GM23338 (cell line): ENCODE data around the gene ITGA2. TPM values are rescaled to one million over a fixed set of nuclear protein-coding genes. Genes with fewer than 3 reads are reported as not detected.

Source experiments
- ATAC-seq: fragments of 200-7000 bp; cut with Tn5 transposase; 3 replicates; pipeline ENCODE4 v1.9.1; 2020
- DNase-seq: peaks from one replicate; pipeline ENCODE4 v3.0.0-alpha.2; 2015; ENCODE audit warnings: low spot score
- H2AFZ ChIP-seq: fragments of 200-600 bp; sonication (generic); 2 replicates; pipeline ENCODE4 v1.8.0; 2016; ENCODE audit warnings: antibody characterized with exemption, mild to moderate bottlenecking, moderate library complexity
- H3F3A ChIP-seq: fragments of 200-600 bp; sonication (generic); replicated peaks from 2 replicates; pipeline ENCODE4 v1.8.0; 2017; ENCODE audit warnings: antibody characterized with exemption, mixed run types, low read depth
- H3K27ac ChIP-seq: fragments of 200-600 bp; sonication (generic); 2 replicates; pipeline ENCODE4 v1.6.1; 2016; ENCODE audit warnings: low read depth
- H3K27me3 ChIP-seq: fragments of 200-600 bp; sonication (generic); 2 replicates; pipeline ENCODE4 v1.8.0; 2016; ENCODE audit warnings: mild to moderate bottlenecking, mixed run types, moderate library complexity; ENCODE audit not compliant: insufficient read depth
- H3K36me3 ChIP-seq: fragments of 200-600 bp; sonication (generic); 2 replicates; pipeline ENCODE4 v1.8.0; 2016; ENCODE audit warnings: mild to moderate bottlenecking; ENCODE audit not compliant: insufficient read depth
- H3K4me1 ChIP-seq: fragments of 200-600 bp; sonication (generic); 2 replicates; pipeline ENCODE4 v1.8.0; 2016; ENCODE audit warnings: mild to moderate bottlenecking, moderate library complexity; ENCODE audit not compliant: insufficient read depth
- H3K4me2 ChIP-seq: fragments of 200-600 bp; sonication (generic); 2 replicates; pipeline ENCODE4 v1.7.1; 2017; ENCODE audit warnings: mixed run types
- H3K4me3 ChIP-seq: fragments of 200-600 bp; sonication (generic); 2 replicates; pipeline ENCODE4 v1.6.1; 2016; ENCODE audit warnings: mixed run types
- H3K79me2 ChIP-seq: fragments of 200-600 bp; sonication (generic); replicated peaks from 2 replicates; pipeline ENCODE4 v1.8.0; 2017; ENCODE audit warnings: mild to moderate bottlenecking; ENCODE audit not compliant: insufficient read depth
- H3K9me2 ChIP-seq: fragments of 200-600 bp; sonication (generic); 2 replicates; pipeline ENCODE4 v1.8.0; 2017; ENCODE audit not compliant: insufficient read depth
- H4K20me1 ChIP-seq: fragments of 200-600 bp; sonication (generic); replicated peaks from 2 replicates; pipeline ENCODE4 v1.8.0; 2017; ENCODE audit warnings: mild to moderate bottlenecking; ENCODE audit not compliant: insufficient read depth
- H3K27ac Mint-ChIP-seq: 2 replicates; pipeline ENCODE4 v1.8.0; 2020; ENCODE audit warnings: inconsistent platforms, mild to moderate bottlenecking, moderate library complexity, mixed read lengths
- H3K27me3 Mint-ChIP-seq: 3 replicates; pipeline ENCODE4 v1.8.0; 2022; ENCODE audit warnings: low read depth, mild to moderate bottlenecking, moderate library complexity, mixed read lengths, inconsistent platforms; ENCODE audit not compliant: insufficient read depth, poor library complexity
- H3K36me3 Mint-ChIP-seq: 3 replicates; pipeline ENCODE4 v1.8.0; 2021; ENCODE audit warnings: low read depth, mild to moderate bottlenecking, inconsistent platforms, moderate library complexity, mixed read lengths
- H3K4me1 Mint-ChIP-seq: 3 replicates; pipeline ENCODE4 v1.8.0; 2020; ENCODE audit warnings: mild to moderate bottlenecking, inconsistent platforms, mixed read lengths
- H3K4me3 Mint-ChIP-seq: 3 replicates; pipeline ENCODE4 v1.8.0; 2021; ENCODE audit warnings: moderate library complexity, mild to moderate bottlenecking, inconsistent platforms, mixed read lengths
- H3K9me3 Mint-ChIP-seq: 3 replicates; pipeline ENCODE4 v1.8.0; 2020; ENCODE audit warnings: moderate library complexity, mild to moderate bottlenecking, inconsistent platforms, mixed read lengths
- CREB1 ChIP-seq: fragments of 250-450 bp; sonication (Bioruptor Pico); IDR thresholded peaks from 2 replicates; pipeline ENCODE4 v1.5.0; 2020; ENCODE audit warnings: low read depth, mild to moderate bottlenecking, moderate library complexity
- ETS1 ChIP-seq: IDR thresholded peaks from 2 replicates; pipeline ENCODE4 v1.6.1; 2016; ENCODE audit warnings: antibody characterized with exemption
- EZH2phosphoT487 ChIP-seq: fragments of 200-600 bp; sonication (generic); IDR thresholded peaks from one replicate; pipeline ENCODE4 v1.8.1; 2018; ENCODE audit warnings: antibody characterized with exemption; ENCODE audit not compliant: unreplicated experiment
- JUNB ChIP-seq: IDR thresholded peaks from one replicate; pipeline ENCODE4 v1.6.1; 2016; ENCODE audit warnings: antibody characterized with exemption; ENCODE audit not compliant: unreplicated experiment
- NANOG ChIP-seq: IDR thresholded peaks from 2 replicates; pipeline ENCODE4 v1.6.1; 2016; ENCODE audit warnings: antibody characterized with exemption, borderline replicate concordance
- POLR2AphosphoS5 ChIP-seq: IDR thresholded peaks from 2 replicates; pipeline ENCODE4 v1.6.1; 2016; ENCODE audit warnings: antibody characterized with exemption, low read depth
- REST ChIP-seq: IDR thresholded peaks from one replicate; pipeline ENCODE4 v1.6.1; 2018; ENCODE audit warnings: antibody characterized with exemption; ENCODE audit not compliant: unreplicated experiment
- ZNF114 ChIP-seq: fragments of 250-450 bp; sonication (Bioruptor Pico); IDR thresholded peaks from 2 replicates; pipeline ENCODE4 v1.5.0; 2020; ENCODE audit warnings: mild to moderate bottlenecking, moderate library complexity
- ZNF331 ChIP-seq: fragments of 250-450 bp; sonication (Bioruptor Pico); IDR thresholded peaks from 2 replicates; pipeline ENCODE4 v1.5.0; 2020; ENCODE audit warnings: low read depth, mild to moderate bottlenecking, moderate library complexity
- ZNF462 ChIP-seq: fragments of 250-450 bp; sonication (Bioruptor Pico); IDR thresholded peaks from 2 replicates; pipeline ENCODE4 v1.5.0; 2020; ENCODE audit warnings: mild to moderate bottlenecking, moderate library complexity
- polyA plus RNA-seq: library from polyadenylated mRNA; unstranded; fragments of >200 nt; fragmentation: Nextera tagmentation; extraction: Ambion mirVana; gene quantifications from 2 replicates; pipeline ENCODE4 v1.2.1, GENCODE V29; 2016
- total RNA-seq: library from RNA; depleted of rRNA; stranded (reverse); fragments of >200 nt; shearing (Covaris generic); gene quantifications from 2 replicates; pipeline ENCODE4 v1.2.3, GENCODE V29; 2014

Gene ITGA2
- total and polyA plus RNA-seq, 2 experiments from 2014 or later, result 2.6 to 7.1 TPM

GRCh38 chr5:53083927-53084326 is 94.8 kb downstream of the ITGA2 start (continued):
- no peak for TF ChIP-seq NANOG
- no peak for TF ChIP-seq REST
- no peak for TF ChIP-seq POLR2AphosphoS5
- TF ChIP-seq CREB1, result no peak
- no peak for TF ChIP-seq JUNB
- TF ChIP-seq ZNF114, result no peak
- TF ChIP-seq EZH2phosphoT487, result no peak

DNA sequence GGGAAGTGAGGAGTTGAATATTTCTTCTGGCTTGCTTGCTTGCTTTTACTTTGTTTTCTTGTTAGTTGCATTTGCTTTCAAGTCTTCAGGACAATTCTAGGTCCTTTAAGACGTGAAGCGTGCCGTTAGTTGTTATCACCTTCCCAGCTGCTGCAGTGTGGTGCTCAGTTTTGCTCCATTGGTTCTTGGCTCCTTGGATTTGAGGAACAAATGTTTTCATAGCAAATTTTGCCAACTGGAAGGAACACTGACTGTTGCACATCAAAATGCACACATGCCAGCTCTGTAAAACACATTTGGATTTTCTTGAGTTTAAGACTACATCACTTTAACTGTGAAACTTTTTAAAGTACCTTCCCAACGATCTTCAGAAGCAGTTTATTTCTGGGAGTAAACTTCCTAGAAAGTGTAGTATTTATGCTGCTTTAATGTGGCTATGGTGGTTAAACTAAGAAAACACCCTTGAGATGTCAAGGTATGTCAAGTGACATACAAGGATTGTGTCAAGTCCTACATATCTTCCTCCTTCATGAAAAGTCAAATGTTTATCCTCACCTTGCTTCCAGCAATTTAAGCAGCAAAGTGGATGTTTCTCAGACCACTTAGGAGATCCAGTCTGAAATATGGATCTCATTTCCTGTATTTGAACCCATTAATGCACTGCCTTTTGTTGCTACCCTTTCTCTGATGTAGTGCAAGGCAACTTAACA is 95.5 kb downstream of the ITGA2 start:
- no peak overlapping the region for H3K4me2 ChIP-seq
- ATAC-seq (no peak), DNase-seq (no peak)
- H3K27me3 ChIP-seq, result no peaks in the 10 kb centered on the region
- H4K20me1 ChIP-seq, result no peaks in the 10 kb centered on the region
- H3K4me1 Mint-ChIP-seq, result no peaks in the 10 kb centered on the region
- H3F3A ChIP-seq, result no peaks in the 10 kb centered on the region
- H3K36me3 ChIP-seq, result no peaks in the 10 kb centered on the region
- H2AFZ ChIP-seq, result no peak overlapping the region
- no peaks in the 10 kb centered on the region for H3K79me2 ChIP-seq
- H3K9me2 ChIP-seq, result no peaks in the 10 kb centered on the region
- no peaks in the 10 kb centered on the region for H3K36me3 Mint-ChIP-seq
- no peak overlapping the region for H3K4me3 ChIP-seq
- H3K4me1 ChIP-seq, result no peaks in the 10 kb centered on the region
- no peak overlapping the region for H3K27ac ChIP-seq
- H3K27me3 Mint-ChIP-seq, result no peaks in the 10 kb centered on the region
- H3K9me3 Mint-ChIP-seq, result no peaks in the 10 kb centered on the region
- no peak overlapping the region for H3K27ac Mint-ChIP-seq
- H3K4me3 Mint-ChIP-seq, result no peak overlapping the region
- TF ChIP-seq CREB1, result no peak
- TF ChIP-seq POLR2AphosphoS5, result no peak
- TF ChIP-seq ZNF331 (CRISPR knock-in tag), result no peak
- no peak for TF ChIP-seq ETS1
- TF ChIP-seq ZNF462, result no peak
- no peak for TF ChIP-seq REST
